HG02938 (cell line): ENCODE data around the gene CCDC192.
A peak's percentile ranks its signal among the peaks of the same experiment; 100 is the strongest.
"Not testable (repeated sequence)": the region's sequence is repeated elsewhere in the genome, so short reads cannot be mapped to it uniquely, and the experiment has no call there.

Experiments
- ATAC-seq: cut with Tn5 transposase; IDR thresholded peaks from one replicate; pipeline ENCODE4 v1.9.1; 2021; ENCODE audit warnings: mild to moderate bottlenecking, moderate library complexity; ENCODE audit not compliant: unreplicated experiment

Gene CCDC192

DNA sequence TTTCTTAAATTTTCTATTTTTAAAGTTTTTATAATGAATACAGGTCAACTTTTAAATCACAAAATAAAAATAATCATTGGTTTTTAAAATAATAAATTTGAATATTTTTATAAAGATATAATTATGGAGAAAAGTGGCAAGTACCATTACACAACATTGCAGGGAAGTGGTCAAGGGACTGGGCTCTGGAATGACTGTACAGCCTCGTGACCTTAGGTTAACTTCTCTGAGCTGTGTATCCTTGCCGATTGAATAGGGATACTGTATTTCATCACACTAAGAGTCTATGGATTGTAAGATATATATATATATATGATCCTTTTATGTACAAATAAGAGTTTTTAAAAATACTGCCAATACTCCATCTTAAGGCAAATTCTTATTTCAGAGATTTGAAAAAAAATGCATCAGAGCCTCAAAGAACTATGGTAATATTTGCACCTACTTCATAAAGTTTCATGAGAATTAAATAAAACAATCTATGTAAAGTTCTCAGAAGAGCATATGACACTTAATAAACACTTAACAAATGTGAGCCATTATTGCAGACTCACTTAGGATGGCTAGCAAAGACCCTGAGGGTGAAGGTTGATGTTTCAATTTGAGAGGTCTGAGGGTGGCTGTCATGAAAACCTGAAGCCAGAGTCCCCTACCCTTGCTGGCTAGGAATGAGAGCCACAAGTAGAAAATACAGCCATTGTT, 136.5 kb downstream of the CCDC192 start:
- peak; percentile 48 for ATAC-seq

DNA sequence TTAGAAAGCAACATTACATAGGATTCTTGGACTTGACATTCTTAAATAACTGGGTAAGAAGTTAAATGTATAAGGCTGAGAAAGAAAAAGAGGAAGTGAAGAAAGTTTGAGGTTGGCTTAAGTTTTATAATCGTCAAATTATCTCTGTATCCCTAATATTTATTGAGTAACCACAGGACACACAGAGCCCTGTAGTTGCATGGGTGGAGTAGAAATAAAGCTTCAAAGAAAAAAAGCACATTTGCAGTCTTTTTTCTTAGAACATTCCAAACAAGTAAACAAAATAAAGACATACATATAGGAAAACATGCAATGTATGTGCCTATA, 137.0 kb downstream of the CCDC192 start:
- ATAC-seq: peak; percentile 85

- no peak for ATAC-seq
These were observed 137.6 kb downstream of the CCDC192 start for GRCh38 chr5:127840809-127841208.

DNA sequence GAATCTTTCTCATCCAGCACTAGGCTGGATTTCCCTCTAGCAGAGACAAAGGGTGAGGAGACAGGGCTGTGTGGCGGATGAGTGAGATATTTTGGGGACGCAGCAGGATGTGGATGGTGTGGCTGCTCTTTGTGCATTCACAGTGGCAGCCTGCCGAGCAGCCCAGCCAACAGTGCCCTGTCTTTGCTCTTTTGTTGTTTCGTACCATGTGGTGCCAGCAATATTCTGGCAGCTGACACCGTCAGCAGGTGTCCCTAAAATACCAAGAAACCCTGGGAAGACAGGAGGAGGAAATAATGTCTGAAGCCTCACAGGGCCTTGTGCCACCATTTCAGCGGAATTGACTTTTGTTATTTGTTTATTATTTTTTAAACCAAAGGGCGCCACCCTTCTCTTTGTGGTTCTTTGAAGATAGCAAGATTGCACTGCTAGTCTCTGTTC, 141.4 kb downstream of the CCDC192 start:
- no peak for ATAC-seq

DNA sequence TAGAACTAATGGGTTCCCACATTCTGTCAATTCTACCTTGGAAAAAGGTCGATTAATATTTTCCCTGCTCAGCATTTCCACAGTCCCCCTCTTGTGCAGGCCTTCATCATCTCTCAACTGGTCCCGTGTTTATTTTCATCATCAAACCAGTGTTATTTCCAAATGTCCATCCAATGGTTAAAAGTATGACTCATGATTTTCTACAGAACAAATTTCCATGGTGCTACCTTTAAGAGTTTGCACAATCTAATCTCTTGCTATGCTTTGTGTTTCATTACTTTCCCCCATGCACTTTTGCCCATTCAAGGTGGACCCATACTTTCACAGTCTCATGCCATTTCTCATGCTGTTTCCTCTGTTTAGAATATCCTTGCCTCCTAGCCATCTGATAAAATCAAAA, 143.7 kb downstream of the CCDC192 start:
- ATAC-seq: no peak

- not testable (repeated sequence) for ATAC-seq
These were observed 144.4 kb downstream of the CCDC192 start for GRCh38 chr5:127847641-127848040.

GRCh38 chr5:127848098-127848497, 144.9 kb downstream of the CCDC192 start:
- ATAC-seq: no peak

DNA sequence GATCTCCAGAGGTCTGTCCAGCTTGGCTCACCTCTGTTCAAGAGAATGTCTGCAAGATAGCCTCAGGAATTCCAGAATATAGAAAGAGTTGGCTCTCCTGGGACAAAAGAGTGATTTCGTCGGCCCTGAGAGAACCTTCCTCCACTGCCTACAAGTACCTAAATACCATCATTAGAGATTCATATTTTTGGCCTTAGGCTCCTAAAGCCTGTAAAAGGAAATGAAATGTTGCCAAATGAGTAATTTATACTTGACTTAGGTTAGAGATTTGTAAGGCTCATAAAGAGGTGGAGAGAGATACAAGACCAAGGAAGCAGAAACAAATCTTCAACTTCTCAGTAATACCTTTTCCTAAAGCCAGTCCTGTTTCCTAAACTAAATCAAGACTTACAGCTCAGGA, 146.2 kb downstream of the CCDC192 start:
- no peak for ATAC-seq

GRCh38 chr5:127849891-127850290, 146.7 kb downstream of the CCDC192 start:
- no peak for ATAC-seq

- ATAC-seq: no peak
These were observed 148.8 kb downstream of the CCDC192 start for GRCh38 chr5:127851964-127852363.

DNA sequence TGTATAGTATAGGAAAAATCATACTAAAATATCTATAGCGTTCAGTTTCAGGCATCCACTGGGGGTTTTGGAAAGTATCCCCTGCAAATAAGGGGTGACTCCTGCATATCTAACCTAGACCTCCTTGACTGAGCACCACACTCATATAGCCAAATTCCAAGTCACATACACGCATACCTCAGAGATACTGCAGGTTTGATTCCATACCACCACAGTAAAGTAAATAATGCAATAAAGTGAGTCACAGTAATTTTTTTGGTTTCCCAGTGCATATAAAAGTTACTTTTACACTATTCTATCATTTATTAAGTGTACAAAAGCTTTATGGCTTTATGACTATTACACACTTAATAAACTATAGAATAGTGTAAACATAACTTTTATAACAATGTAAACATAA, 151.3 kb downstream of the CCDC192 start:
- no peak for ATAC-seq

DNA sequence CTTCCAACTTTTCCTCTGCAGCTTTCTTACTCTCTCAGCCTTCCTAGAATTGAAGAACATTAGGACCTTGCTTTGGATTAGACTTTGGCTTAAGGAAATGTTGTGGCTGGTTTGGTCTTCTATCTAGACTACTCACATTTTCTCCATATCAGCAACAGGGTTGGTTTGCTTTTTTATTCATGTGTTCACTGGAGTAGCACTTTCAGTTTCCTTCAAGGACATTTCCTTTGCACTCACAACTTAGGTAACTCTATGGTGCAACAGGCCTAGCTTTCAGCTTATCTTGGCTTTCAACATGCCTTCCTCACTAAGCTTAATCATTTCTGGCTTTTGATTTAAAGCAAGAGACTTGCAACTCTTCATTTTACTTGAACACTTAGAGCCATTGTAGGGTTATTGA, 153.1 kb downstream of the CCDC192 start:
- peak; percentile 72 for ATAC-seq

DNA sequence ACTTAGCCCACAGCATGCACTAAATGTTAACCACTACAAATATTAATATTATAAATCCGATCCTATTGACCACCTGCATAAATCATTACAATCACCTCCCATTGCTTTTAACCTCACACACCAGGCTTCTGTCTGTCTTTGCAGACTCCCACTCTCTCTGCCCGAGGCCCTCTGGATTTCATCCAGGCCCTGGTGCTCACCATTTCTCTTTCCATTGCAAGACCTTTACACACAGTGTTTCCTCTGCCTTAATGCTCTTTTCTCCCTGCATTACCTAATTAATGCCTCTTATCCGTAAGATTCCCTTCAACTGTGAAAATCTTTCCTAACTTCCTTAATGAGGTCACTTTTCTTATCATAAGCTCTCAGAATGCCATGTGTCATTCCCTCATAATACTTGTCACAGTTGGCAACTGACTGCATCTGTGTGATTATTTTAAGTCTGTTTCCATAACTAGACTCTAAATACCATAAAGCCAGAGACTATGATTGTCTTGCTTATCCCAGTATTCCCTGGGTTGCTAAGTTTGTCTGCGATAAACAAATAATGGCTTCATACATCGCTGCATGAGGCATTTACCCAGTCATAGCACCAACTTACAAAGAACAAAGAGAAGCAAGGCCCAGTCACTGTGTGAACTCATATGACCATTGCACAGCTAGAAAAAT, 155.1 kb downstream of the CCDC192 start:
- ATAC-seq: no peak

GRCh38 chr5:127860291-127860690, 157.1 kb downstream of the CCDC192 start:
- no peak for ATAC-seq

DNA sequence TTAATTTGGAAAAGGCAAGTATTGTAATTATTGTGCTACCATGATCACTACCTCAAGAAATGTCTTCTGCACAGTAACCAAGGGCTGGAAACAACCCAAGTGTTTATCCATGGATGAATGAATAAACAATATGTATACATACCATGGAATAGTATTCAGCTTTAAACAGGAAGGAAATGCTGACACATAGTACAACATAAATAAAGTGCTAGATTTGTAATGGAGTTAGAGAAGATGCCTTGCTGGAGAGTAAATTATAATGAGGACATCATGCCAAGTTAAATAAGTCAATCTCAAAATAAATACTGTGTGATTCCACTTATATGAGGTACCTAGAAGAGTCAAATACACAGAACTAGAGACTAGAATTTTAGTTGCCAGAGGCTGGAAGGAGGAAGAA, 160.0 kb downstream of the CCDC192 start:
- ATAC-seq: no peak

DNA sequence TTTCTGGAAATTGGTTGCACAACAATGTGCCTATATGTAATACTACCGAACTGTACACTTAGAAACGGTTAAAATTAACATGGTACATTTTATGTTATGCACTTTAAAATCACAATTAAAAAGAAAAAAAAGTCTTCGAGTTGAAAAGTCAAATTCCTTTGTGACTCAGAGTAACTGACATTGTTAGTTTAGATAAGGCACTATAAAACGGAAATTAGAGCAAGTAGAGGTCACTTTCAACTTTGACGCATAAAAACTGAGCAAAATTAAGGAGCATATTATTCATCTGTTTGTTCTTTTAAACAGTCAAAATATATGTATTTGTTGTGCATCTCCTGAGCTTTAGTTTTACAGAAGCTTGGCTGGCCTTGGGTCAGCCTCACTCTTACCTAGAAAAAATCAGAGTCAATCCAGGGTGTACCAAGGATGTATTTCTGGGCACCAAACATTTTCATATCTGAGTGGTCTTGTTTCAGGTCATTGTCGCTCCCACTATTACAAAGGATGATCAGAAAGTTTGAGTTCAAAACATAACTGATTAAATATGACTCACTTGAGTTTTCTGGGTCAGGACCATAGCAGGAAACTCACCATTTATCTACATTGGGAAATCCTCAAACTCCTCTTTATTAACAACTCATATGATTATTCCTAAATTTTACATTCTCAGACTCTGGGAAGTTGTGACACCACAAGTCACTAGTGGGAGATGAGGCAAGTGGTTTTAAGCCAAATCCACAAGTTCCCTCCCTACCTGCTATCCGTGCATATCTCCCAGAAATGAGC, 160.6 kb downstream of the CCDC192 start:
- no peak for ATAC-seq

- no peak for ATAC-seq
These were observed 161.3 kb downstream of the CCDC192 start for GRCh38 chr5:127864511-127864910.

- ATAC-seq: peak; percentile 79
These were observed 162.1 kb downstream of the CCDC192 start for GRCh38 chr5:127865273-127865672.

DNA sequence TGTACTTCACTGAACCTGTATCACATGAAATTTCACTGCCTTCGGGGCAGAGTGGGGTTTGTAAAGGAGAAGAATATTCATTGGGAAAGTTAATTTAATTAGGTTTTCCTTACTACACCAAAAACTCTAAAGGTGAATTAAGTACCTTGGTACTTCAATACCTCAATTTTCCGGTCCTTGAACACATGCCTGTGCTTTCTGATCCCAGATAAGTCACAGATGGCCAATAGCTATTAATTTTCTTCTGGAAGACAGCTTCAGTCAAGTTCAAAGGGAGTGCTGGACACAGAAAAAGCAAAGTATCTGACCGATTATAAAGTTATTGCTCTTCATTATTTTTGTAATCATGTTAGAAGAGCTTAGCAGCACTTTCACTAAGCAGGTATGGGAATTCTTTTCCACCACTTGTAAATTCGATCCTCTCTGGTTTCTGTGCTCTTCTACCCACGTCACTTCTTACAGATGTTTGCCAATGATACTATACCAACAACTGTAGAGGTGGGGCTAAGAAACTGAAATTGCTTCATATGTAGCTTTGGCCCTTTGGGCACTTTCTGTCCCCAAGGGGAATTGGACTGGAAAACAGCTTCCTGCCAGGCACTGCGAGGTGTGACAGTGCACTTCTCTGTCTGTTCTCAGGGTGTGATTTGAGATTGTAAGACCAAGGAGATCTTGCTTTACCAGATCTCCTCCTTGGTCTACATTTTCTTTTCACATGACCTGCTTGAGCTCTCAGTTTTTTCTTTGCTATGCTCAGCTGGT, 164.0 kb downstream of the CCDC192 start:
- ATAC-seq: no peak

GRCh38 chr5:127870914-127871313, 167.7 kb downstream of the CCDC192 start:
- ATAC-seq: peak; percentile 50

GRCh38 chr5:127871503-127872153, 168.4 kb downstream of the CCDC192 start:
- ATAC-seq: no peak
